ENCODE measurements around the gene SLC25A23. TPM values are rescaled to one million over a fixed set of nuclear protein-coding genes. Genes with fewer than 3 reads are reported as not detected.

Gene SLC25A23
- total and polyA plus RNA-seq, 9 of the 15 experiments (the other 6 are each of a cell fraction or from before 2014, with no cell fraction given): 6.1 to 72.0 (median 26.6) TPM

- TF ChIP-seq MYBL2 (IDR thresholded peaks at IDR 0.05; ENCODE audit: low read depth) (no peak), MYBL2 (CRISPR knock-in tag; IDR thresholded peaks at IDR 0.05; ENCODE audit: borderline replicate concordance) (no peak), CAMTA2 (CRISPR knock-in tag; conservative IDR thresholded peaks at IDR 0.05) (no peak), E2F6 (IDR thresholded peaks at IDR 0.05; ENCODE audit: borderline replicate concordance in 1 of 2, extremely low read depth in 1 of 2, insufficient read depth in 1 of 2, insufficient read length in 1 of 2, low read depth in 1 of 2, low read length in 1 of 2, poor library complexity in 1 of 2, severe bottlenecking in 1 of 2) (peak; percentile 4 to 15), GTF2E2 (tag; IDR thresholded peaks at IDR 0.05) (no peak), BDP1 (IDR thresholded peaks at IDR 0.05; ENCODE audit: insufficient read depth, insufficient read length) (no peak), ZNF398 (CRISPR knock-in tag; IDR thresholded peaks at IDR 0.05) (no peak), TEAD2 (tag; IDR thresholded peaks at IDR 0.05) (no peak), HNRNPK (IDR thresholded peaks at IDR 0.05; ENCODE audit: low read depth, low read length, poor library complexity, severe bottlenecking) (no peak), CC2D1A (IDR thresholded peaks at IDR 0.05) (no peak), BRD9 (IDR thresholded peaks at IDR 0.05; ENCODE audit: low read depth, partially characterized antibody) (no peak), ZNF830 (CRISPR knock-in tag; IDR thresholded peaks at IDR 0.05) (no peak), SMAD3 (CRISPR knock-in tag; conservative IDR thresholded peaks at IDR 0.05) (no peak), ZNF324 (CRISPR knock-in tag; IDR thresholded peaks at IDR 0.05) (no peak), FOXM1 (IDR thresholded peaks at IDR 0.05; ENCODE audit: low read depth) (peak; percentile 72), FOXM1 (CRISPR knock-in tag; IDR thresholded peaks at IDR 0.05; ENCODE audit: low read depth) (no peak), RBM17 (IDR thresholded peaks at IDR 0.05; ENCODE audit: borderline replicate concordance, low read depth, low read length) (no peak), ZNF740 (CRISPR knock-in tag; IDR thresholded peaks at IDR 0.05) (peak; percentile 99), ZNF740 (tag; IDR thresholded peaks at IDR 0.05) (peak in 1 of 2 experiments; percentile 97; a peak in 2 of 4 replicates), ASH1L (IDR thresholded peaks at IDR 0.05; ENCODE audit: borderline replicate concordance, low read depth, partially characterized antibody) (no peak), SMC3 (conservative IDR thresholded peaks at IDR 0.05; ENCODE audit: insufficient read depth, low read depth, low read length) (peak; percentile 13; the same call in 1 of the 2 replicates)
- TF ChIP-seq, protein P1, sequence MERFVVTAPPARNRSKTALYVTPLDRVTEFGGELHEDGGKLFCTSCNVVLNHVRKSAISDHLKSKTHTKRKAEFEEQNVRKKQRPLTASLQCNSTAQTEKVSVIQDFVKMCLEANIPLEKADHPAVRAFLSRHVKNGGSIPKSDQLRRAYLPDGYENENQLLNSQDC (CRISPR knock-in tag; IDR thresholded peaks at IDR 0.05): no peak
- TF ChIP-seq, protein P2, sequence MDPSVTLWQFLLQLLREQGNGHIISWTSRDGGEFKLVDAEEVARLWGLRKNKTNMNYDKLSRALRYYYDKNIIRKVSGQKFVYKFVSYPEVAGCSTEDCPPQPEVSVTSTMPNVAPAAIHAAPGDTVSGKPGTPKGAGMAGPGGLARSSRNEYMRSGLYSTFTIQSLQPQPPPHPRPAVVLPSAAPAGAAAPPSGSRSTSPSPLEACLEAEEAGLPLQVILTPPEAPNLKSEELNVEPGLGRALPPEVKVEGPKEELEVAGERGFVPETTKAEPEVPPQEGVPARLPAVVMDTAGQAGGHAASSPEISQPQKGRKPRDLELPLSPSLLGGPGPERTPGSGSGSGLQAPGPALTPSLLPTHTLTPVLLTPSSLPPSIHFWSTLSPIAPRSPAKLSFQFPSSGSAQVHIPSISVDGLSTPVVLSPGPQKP (CRISPR knock-in tag; IDR thresholded peaks at IDR 0.05): no peak
Measured at GRCh38 chr19:6460099-6460884, 700 bp upstream of the SLC25A23 start (continued).

Data from K562 (cell line).